HG03439 (cell line): ENCODE data around the gene XYLT1.

Experiments
- ATAC-seq: cut with Tn5 transposase; IDR thresholded peaks from one replicate; pipeline ENCODE4 v1.9.1; 2021; ENCODE audit warnings: mild to moderate bottlenecking, moderate library complexity; ENCODE audit not compliant: unreplicated experiment

The XYLT1 gene

GRCh38 chr16:17295948-17296347 lies 174.8 kb downstream of the XYLT1 start:
- ATAC-seq = no peak

GRCh38 chr16:17294856-17295255 lies 175.9 kb downstream of the XYLT1 start:
- ATAC-seq = no peak

- ATAC-seq = no peak
These were observed 176.8 kb downstream of the XYLT1 start for GRCh38 chr16:17293813-17294558.

GRCh38 chr16:17291289-17291688 lies 179.5 kb downstream of the XYLT1 start:
- no peak for ATAC-seq

- no peak for ATAC-seq
These were observed 180.8 kb downstream of the XYLT1 start for GRCh38 chr16:17289674-17290635.

- ATAC-seq = no peak
These were observed 181.7 kb downstream of the XYLT1 start for GRCh38 chr16:17289050-17289449.

GRCh38 chr16:17287166-17287800 lies 183.5 kb downstream of the XYLT1 start:
- no peak for ATAC-seq

GRCh38 chr16:17286443-17286842 lies 184.3 kb downstream of the XYLT1 start:
- ATAC-seq = no peak

- no peak for ATAC-seq
These were observed 187.7 kb downstream of the XYLT1 start for GRCh38 chr16:17283016-17283415.

GRCh38 chr16:17282247-17282646 lies 188.5 kb downstream of the XYLT1 start:
- no peak for ATAC-seq

GRCh38 chr16:17281052-17281451 lies 189.7 kb downstream of the XYLT1 start:
- ATAC-seq = no peak

GRCh38 chr16:17278988-17279387 lies 191.8 kb downstream of the XYLT1 start:
- no peak for ATAC-seq

- no peak for ATAC-seq
These were observed 192.8 kb downstream of the XYLT1 start for GRCh38 chr16:17277981-17278381.

GRCh38 chr16:17276610-17277009 lies 194.2 kb downstream of the XYLT1 start:
- no peak for ATAC-seq

GRCh38 chr16:17276010-17276530 lies 194.7 kb downstream of the XYLT1 start:
- ATAC-seq = no peak

GRCh38 chr16:17275076-17276009 lies 195.4 kb downstream of the XYLT1 start:
- no peak for ATAC-seq

- no peak for ATAC-seq
These were observed 197.6 kb downstream of the XYLT1 start for GRCh38 chr16:17273142-17273561.

GRCh38 chr16:17272716-17273115 lies 198.0 kb downstream of the XYLT1 start:
- no peak for ATAC-seq

- no peak for ATAC-seq
These were observed 199.1 kb downstream of the XYLT1 start for GRCh38 chr16:17271687-17272086.

GRCh38 chr16:17270683-17271109 lies 200.1 kb downstream of the XYLT1 start:
- ATAC-seq = no peak
